Psoas muscle (tissue), 8 donors: ENCODE data around the gene ADCK2. TPM values are rescaled to one million over a fixed set of nuclear protein-coding genes. Genes with fewer than 3 reads are reported as not detected.
"Not testable (repeated sequence)": the region's sequence is repeated elsewhere in the genome, so short reads cannot be mapped to it uniquely, and the experiment has no call there.

ENCODE experiments used
- ATAC-seq, 4 donors: fragments of 200-7000 bp; cut with Tn5 transposase; one replicate each; pipeline ENCODE4 v1.9.1; 2020; ENCODE audit warnings: moderate library complexity in 3 of 4, mild to moderate bottlenecking in 2 of 4
- DNase-seq, 2 donors: peaks; one replicate each; pipeline ENCODE4 v3.0.0-alpha.2; 2020
- H3K27ac ChIP-seq: fragments of 200-600 bp; one replicate; pipeline ENCODE4 v1.8.0; 2022
- H3K27me3 ChIP-seq, 3 donors: fragments of 200-600 bp in 1 of 3; one replicate each; pipeline versions ENCODE4 v1.6.1 to v1.8.0; 2013 to 2022; ENCODE audit warnings: low read length in 2 of 3, mild to moderate bottlenecking in 2 of 3, moderate library complexity in 1 of 3; ENCODE audit not compliant: insufficient read depth in 3 of 3
- H3K36me3 ChIP-seq, 2 donors: fragments of 200-600 bp in 1 of 2; one replicate each; pipeline versions ENCODE4 v1.6.1 to v1.8.0; 2013 to 2022; ENCODE audit warnings: low read depth in 1 of 2, mild to moderate bottlenecking in 1 of 2, moderate library complexity in 1 of 2; ENCODE audit not compliant: insufficient read depth in 1 of 2
- H3K4me1 ChIP-seq: fragments of 200-600 bp; one replicate; pipeline ENCODE4 v1.8.0; 2022
- H3K4me3 ChIP-seq: fragments of 200-600 bp; one replicate; pipeline ENCODE4 v1.8.0; 2022; ENCODE audit warnings: mild to moderate bottlenecking
- H3K9me3 ChIP-seq: fragments of 200-600 bp; one replicate; pipeline ENCODE4 v1.8.0; 2022
- WGBS, 3 donors: extraction: QIAGEN DNeasy Blood & Tissue Kit; methylation state at CpG; one replicate each; pipeline versions ENCODE4 v1.1.6 to v1.1.7; 2013; 5-methylcytosine and 5-hydroxymethylcytosine counted together
- intact Hi-C, 2 donors: fragments of 100-400 bp; cut with DNase I; formaldehyde crosslinking; loops; one replicate each; pipeline versions ENCODE4 v1.11.0 to v1.14.2; 2022
- polyA plus RNA-seq, 3 donors: library from polyadenylated mRNA; stranded (reverse); fragments of 200-250 nt; gene quantifications; one replicate each; pipeline ENCODE4 v1.2.3, GENCODE V29; 2013
- total RNA-seq, 4 donors: library from RNA; stranded (reverse); fragmentation: NEBNext Ultra II Directional in 2 of 4; extraction: Animal tissue kit (Norgen Biotek cat#: 25700) in 2 of 4; gene quantifications; one replicate each; pipeline versions ENCODE4 v1.2.1 to v1.2.4, GENCODE V29; 2021 to 2023
- TF ChIP-seq, protein P1 (sequence below): fragments of 200-600 bp; IDR thresholded peaks from one replicate; pipeline ENCODE4 v1.8.0; 2022; ENCODE audit warnings: antibody characterized with exemption
- donor health status: healthy with polysubstance abuse.
- donor health status: DM: no; HTN: no; CAD: no; lungs with moderate emphysema.
- donor health status: Bipolar disorder and iron deficiency.
- donor health status: healthy.
- donor health status: DM: yes; HTN: yes; CAD: no.
- donor health status: DM: no; HTN: no; CAD: no.
- donor health status: DM: no; HTN: no; CAD: no.
- donor health status: DM: yes; HTN: yes; CAD: no.

Gene ADCK2
- total and polyA plus RNA-seq, 7 donors, result 10.7 to 26.4 (median 13.5) TPM

DNA sequence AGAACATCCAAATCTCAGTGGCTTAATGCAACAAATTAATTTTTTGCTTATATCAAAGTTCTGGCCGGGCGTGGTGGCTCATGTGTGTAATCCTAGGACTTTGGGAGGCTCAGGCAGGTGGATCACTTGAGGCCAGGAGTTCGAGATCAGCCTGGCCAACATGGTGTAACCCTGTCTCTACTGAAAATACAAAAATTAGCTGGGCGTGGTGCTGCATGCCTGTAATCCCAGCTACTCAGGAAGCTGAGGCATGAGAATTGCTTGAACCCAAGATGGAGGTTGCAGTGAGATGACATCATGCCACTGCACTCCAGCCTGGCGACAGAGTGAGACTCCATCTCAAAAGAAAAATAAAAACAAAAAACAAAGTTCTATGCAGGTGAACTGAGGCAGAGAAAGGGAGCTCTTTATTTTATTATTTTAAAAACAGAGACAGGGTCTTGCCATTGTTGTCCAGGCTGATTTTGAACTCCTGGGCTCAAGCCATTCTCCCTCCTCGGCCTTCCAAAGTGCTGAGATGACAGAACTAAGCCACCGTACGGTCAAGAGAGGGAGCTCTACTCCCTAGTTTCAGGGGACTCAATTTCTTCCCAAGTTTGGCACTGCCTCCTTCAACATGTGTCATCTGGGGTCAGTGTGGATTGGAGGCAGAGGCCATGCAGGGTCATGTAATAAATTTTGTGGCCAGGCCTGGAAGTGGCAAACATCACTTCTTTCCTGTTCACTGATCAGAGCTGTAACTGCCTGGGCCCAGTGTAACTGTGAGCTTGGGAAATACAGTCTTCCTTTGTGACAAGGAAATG lies 2.4 kb downstream of the ADCK2 start:
- DNase-seq, result no peak
- no peak overlapping the region for H3K27ac ChIP-seq

DNA sequence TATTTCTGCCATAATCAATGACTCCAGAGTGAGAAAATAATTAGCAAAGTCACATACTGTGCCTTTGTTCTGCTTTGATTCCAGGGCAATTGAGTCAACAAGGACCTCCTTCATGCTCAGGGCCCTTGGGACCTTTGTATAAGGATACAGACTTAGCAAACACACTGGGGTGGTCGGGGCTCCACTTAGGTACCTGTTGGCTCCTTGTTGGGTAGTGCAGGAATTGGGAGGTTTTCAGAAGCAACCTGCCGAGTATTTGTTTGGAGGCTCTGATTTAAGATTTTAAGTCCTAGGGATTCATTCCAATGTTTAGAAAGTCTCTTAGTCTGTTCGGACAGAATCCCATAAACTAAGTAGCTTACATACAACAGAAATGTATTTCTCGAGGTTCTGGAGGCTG lies 3.0 kb downstream of the ADCK2 start:
- H3K4me3 ChIP-seq, result no peak overlapping the region
- H3K27ac ChIP-seq, result no peak overlapping the region
- no peaks in the 10 kb centered on the region for H3K27me3 ChIP-seq
- no peak for ATAC-seq
- H3K4me1 ChIP-seq, result peaks cover 32% of the 10 kb centered on the region
- WGBS, 3 donors, result 85 to 87% (median 86%) methylated on average over 4 of the region's 4 CpGs
- DNase-seq, result no peak
- peaks cover 0 to 17% of the 10 kb centered on the region in 2 donors for H3K36me3 ChIP-seq
- intact Hi-C loops, result loop anchor here in 1 of 2 donors (10.0 kb wide), 1 partner anchor 339 kb away; the partner anchor contains the start of gene MRPS33
- H3K9me3 ChIP-seq, result no peaks in the 10 kb centered on the region
- TF ChIP-seq, protein P1, sequence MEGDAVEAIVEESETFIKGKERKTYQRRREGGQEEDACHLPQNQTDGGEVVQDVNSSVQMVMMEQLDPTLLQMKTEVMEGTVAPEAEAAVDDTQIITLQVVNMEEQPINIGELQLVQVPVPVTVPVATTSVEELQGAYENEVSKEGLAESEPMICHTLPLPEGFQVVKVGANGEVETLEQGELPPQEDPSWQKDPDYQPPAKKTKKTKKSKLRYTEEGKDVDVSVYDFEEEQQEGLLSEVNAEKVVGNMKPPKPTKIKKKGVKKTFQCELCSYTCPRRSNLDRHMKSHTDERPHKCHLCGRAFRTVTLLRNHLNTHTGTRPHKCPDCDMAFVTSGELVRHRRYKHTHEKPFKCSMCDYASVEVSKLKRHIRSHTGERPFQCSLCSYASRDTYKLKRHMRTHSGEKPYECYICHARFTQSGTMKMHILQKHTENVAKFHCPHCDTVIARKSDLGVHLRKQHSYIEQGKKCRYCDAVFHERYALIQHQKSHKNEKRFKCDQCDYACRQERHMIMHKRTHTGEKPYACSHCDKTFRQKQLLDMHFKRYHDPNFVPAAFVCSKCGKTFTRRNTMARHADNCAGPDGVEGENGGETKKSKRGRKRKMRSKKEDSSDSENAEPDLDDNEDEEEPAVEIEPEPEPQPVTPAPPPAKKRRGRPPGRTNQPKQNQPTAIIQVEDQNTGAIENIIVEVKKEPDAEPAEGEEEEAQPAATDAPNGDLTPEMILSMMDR, result no peak

More for the DNA sequence above, 2.4 kb downstream of the ADCK2 start:
- no peaks in the 10 kb centered on the region for H3K9me3 ChIP-seq
- H3K4me1 ChIP-seq, result peaks cover 32% of the 10 kb centered on the region
- peak; percentile 70 to 89 (median 84) for ATAC-seq
- intact Hi-C loops, result loop anchor here in 1 of 2 donors (10.0 kb wide), 1 partner anchor 340 kb away; the partner anchor contains the start of gene MRPS33
- 46 to 53% (median 47%) methylated on average over 8 of the region's 8 CpGs for WGBS, 3 donors
- H3K27me3 ChIP-seq, result no peaks in the 10 kb centered on the region
- peaks cover 0 to 11% of the 10 kb centered on the region in 2 donors for H3K36me3 ChIP-seq
- TF ChIP-seq, protein P1, result peak; percentile 46
- H3K4me3 ChIP-seq, result no peak overlapping the region

DNA sequence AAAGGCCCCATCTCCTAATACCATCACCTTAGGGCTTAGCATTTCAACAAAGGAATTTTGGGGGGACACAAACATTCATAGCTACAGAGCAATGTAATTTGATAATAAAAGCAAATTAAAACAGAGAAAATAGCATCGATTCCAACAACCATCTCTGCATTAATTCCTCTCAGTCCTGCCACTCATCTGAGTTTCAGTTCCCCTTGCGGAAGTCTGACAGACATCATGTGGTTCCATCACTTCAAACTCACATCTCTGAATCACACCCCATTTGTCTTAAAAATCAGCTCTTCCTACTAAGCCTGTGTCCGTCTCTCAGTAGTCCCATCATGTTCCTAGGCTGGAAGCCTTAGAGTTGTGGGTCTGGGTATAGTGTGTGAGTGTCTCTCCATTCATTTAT lies 3.6 kb downstream of the ADCK2 start:
- 89 to 93% (median 91%) methylated on average over 3 of the region's 3 CpGs for WGBS, 3 donors
- no peak overlapping the region for H3K4me3 ChIP-seq
- DNase-seq (no peak), ATAC-seq (no peak)
- no peaks in the 10 kb centered on the region for H3K9me3 ChIP-seq
- H3K27ac ChIP-seq, result no peak overlapping the region
- intact Hi-C loops, result loop anchor here in 1 of 2 donors (10.0 kb wide), 1 partner anchor 338 kb away; the partner anchor contains the start of gene MRPS33
- TF ChIP-seq, protein P1, result no peak
- no peaks in the 10 kb centered on the region for H3K27me3 ChIP-seq
- peaks cover 0 to 23% of the 10 kb centered on the region in 2 donors for H3K36me3 ChIP-seq
- H3K4me1 ChIP-seq, result peaks cover 32% of the 10 kb centered on the region

DNA sequence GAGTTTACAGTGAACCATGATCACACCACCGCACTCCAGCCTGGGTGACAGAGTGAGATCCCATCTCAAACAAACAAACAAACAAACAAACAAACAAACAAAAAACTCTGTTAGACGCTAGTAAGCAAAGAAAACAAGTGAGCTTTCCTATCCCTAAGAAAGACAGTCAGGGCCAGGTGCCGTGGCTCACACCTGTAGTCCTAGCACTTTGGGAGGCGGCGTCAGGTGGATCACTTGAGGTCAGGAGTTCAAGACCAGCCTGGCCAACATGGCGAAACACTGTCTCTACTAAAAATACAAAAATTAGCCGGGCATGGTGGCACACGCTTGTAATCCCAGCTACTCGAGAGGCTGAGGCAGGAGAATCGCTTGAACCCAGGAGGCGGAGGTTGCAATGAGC lies 4.2 kb downstream of the ADCK2 start:
- not testable (repeated sequence) for H3K27me3 ChIP-seq, H3K27ac ChIP-seq, H3K4me3 ChIP-seq, ATAC-seq, H3K9me3 ChIP-seq, DNase-seq
- H3K36me3 ChIP-seq, result peaks cover 0 to 30% of the 10 kb centered on the region in 2 donors
- intact Hi-C loops, result loop anchor here in 1 of 2 donors (10.0 kb wide), 1 partner anchor 338 kb away; the partner anchor contains the start of gene MRPS33
- H3K4me1 ChIP-seq, result peaks cover 32% of the 10 kb centered on the region
- 91 to 94% (median 91%) methylated on average over 11 of the region's 11 CpGs for WGBS, 3 donors

DNA sequence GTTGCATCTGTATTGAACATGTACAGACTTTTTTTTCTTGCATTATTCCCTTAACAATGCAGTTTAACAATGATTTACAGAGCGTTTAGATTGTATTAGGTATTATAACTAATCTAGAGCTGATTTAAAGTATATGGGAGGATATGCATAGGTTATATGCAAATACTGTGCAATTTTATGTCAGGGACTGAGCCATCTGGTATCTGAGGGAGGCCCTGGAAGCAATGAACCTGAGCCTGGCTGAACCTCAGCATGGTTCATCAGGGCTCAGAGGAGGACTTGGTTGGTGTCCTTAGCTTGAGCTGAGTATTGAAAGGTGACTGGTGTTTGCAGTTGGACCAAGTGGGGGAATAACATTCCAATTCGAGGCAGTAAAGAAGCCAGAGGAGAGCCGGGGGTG lies 4.8 kb downstream of the ADCK2 start:
- TF ChIP-seq, protein P1, result no peak
- H3K4me3 ChIP-seq, result no peak overlapping the region
- H3K27me3 ChIP-seq, result no peaks in the 10 kb centered on the region
- peaks cover 26% of the 10 kb centered on the region for H3K4me1 ChIP-seq
- ATAC-seq, result no peak
- no peak for DNase-seq
- no peak overlapping the region for H3K27ac ChIP-seq
- H3K9me3 ChIP-seq, result no peaks in the 10 kb centered on the region
- H3K36me3 ChIP-seq, result peaks cover 0 to 35% of the 10 kb centered on the region in 2 donors
- WGBS, 3 donors, result 87 to 89% (median 88%) methylated on average over 3 of the region's 3 CpGs
- intact Hi-C loops, result loop anchor here in 1 of 2 donors (10.0 kb wide), 1 partner anchor 337 kb away; the partner anchor contains the start of gene MRPS33
